EH (cell line): ENCODE results near the gene PPP4C.

ENCODE experiments used
- DNase-seq: peaks from one replicate; pipeline ENCODE4 v3.0.0-alpha.2; 2015; ENCODE audit warnings: low read depth

PPP4C gene

GRCh38 chr16:30054959-30055553 is 20.7 kb upstream of the PPP4C start:
- peak; percentile 33 for DNase-seq

GRCh38 chr16:30060346-30060745 is 15.4 kb upstream of the PPP4C start:
- DNase-seq: no peak

- no peak for DNase-seq
These were observed 14.8 kb upstream of the PPP4C start for GRCh38 chr16:30060836-30061554.

GRCh38 chr16:30063278-30063892 is 12.4 kb upstream of the PPP4C start:
- DNase-seq: no peak

GRCh38 chr16:30063893-30064728 is 11.7 kb upstream of the PPP4C start:
- peak; percentile 48 for DNase-seq

- no peak for DNase-seq
These were observed 11.1 kb upstream of the PPP4C start for GRCh38 chr16:30064729-30065101.

- peak; percentile 99 for DNase-seq
These were observed 10.5 kb upstream of the PPP4C start, which contains the start of gene ALDOA for GRCh38 chr16:30065102-30065942. TSS of gene ALDOA (plus strand) at chr16:30065760. CDS start at chr16:30066898, 1,138 bp downstream.

GRCh38 chr16:30065943-30066760 is 9.6 kb upstream of the PPP4C start:
- peak; percentile 71 for DNase-seq

- DNase-seq: no peak
These were observed 8.8 kb upstream of the PPP4C start for GRCh38 chr16:30066761-30067583.

- DNase-seq: no peak
These were observed 8.2 kb upstream of the PPP4C start for GRCh38 chr16:30067584-30067916.

GRCh38 chr16:30068333-30068732 is 7.5 kb upstream of the PPP4C start:
- DNase-seq: no peak

GRCh38 chr16:30068750-30069610 is 6.8 kb upstream of the PPP4C start:
- DNase-seq: peak; percentile 35

- no peak for DNase-seq
These were observed 6.0 kb upstream of the PPP4C start for GRCh38 chr16:30069611-30070462.

GRCh38 chr16:30070490-30070889 is 5.3 kb upstream of the PPP4C start:
- no peak for DNase-seq

GRCh38 chr16:30076276-30076791 is 540 bp downstream of the PPP4C start:
- DNase-seq: peak; percentile 34

GRCh38 chr16:30077656-30078055 is 1.9 kb downstream of the PPP4C start:
- DNase-seq: peak; percentile 64

- no peak for DNase-seq
These were observed 3.0 kb downstream of the PPP4C start for GRCh38 chr16:30078744-30079143.

- no peak for DNase-seq
These were observed 3.7 kb downstream of the PPP4C start for GRCh38 chr16:30079480-30079879.
